ENCODE data around the gene CD63.

Gene CD63

GRCh38 chr12:55739025-55739378, 10.2 kb upstream of the CD63 start:
- no peak for DNase-seq (ENCODE audit: low read depth)
- TF ChIP-seq CTCF (IDR thresholded peaks at IDR 0.05; ENCODE audit: low read length, missing control alignments) = no peak
- peak overlapping the region; percentile 84 for H3K4me3 ChIP-seq (replicated peaks; ENCODE audit: low read depth, low read length)

GRCh38 chr12:55738123-55739024, 9.6 kb upstream of the CD63 start:
- peak; percentile 73 for TF ChIP-seq CTCF (IDR thresholded peaks at IDR 0.05; ENCODE audit: low read length, missing control alignments)
- peak; percentile 89 for DNase-seq (ENCODE audit: low read depth)

GRCh38 chr12:55737581-55738122, 8.8 kb upstream of the CD63 start:
- peak overlapping the region; percentile 84 for H3K4me3 ChIP-seq (replicated peaks; ENCODE audit: low read depth, low read length)
- DNase-seq (ENCODE audit: low read depth) = no peak
- no peak for TF ChIP-seq CTCF (IDR thresholded peaks at IDR 0.05; ENCODE audit: low read length, missing control alignments)

More at GRCh38 chr12:55738123-55739024, 9.6 kb upstream of the CD63 start:
- H3K4me3 ChIP-seq (replicated peaks; ENCODE audit: low read depth, low read length) = peak overlapping the region; percentile 84

- H3K4me3 ChIP-seq (replicated peaks; ENCODE audit: low read depth, low read length) = no peak overlapping the region
Measured at GRCh38 chr12:55736780-55737580, 8.2 kb upstream of the CD63 start.

GRCh38 chr12:55736076-55736475, 7.3 kb upstream of the CD63 start:
- no peak for TF ChIP-seq CTCF (IDR thresholded peaks at IDR 0.05; ENCODE audit: low read length, missing control alignments)
- DNase-seq (ENCODE audit: low read depth) = no peak
- no peak overlapping the region for H3K4me3 ChIP-seq (replicated peaks; ENCODE audit: low read depth, low read length)

More at GRCh38 chr12:55736780-55737580, 8.2 kb upstream of the CD63 start:
- peak; percentile 97 for TF ChIP-seq CTCF (IDR thresholded peaks at IDR 0.05; ENCODE audit: low read length, missing control alignments)
- peak; percentile 81 for DNase-seq (ENCODE audit: low read depth)

- DNase-seq (ENCODE audit: low read depth) = no peak
- TF ChIP-seq CTCF (IDR thresholded peaks at IDR 0.05; ENCODE audit: low read length, missing control alignments) = no peak
Measured at GRCh38 chr12:55734595-55734994, 5.8 kb upstream of the CD63 start.

More at GRCh38 chr12:55734595-55734994, 5.8 kb upstream of the CD63 start:
- H3K4me3 ChIP-seq (replicated peaks; ENCODE audit: low read depth, low read length) = no peak overlapping the region
